A549 (cell line): ENCODE data around the gene GON7. TPM values are rescaled to one million over a fixed set of nuclear protein-coding genes. Genes with fewer than 3 reads are reported as not detected.

ENCODE experiments used
- polyA plus RNA-seq, 4 experiments: library from polyadenylated mRNA; depleted of rRNA in 3 of 4; stranded (reverse); fragments of >200 nt; fragmentation: RNase III in 1 of 4; extraction: RNeasy Plus Mini Kit Qiagen cat#74134 plus additional on column Dnase treatment in 1 of 4; gene quantifications; 2 replicates in 3 of 4; 3 replicates in 1 of 4; pipeline ENCODE4 v1.2.3, GENCODE V29; 2011 to 2017

The GON7 gene
- polyA plus RNA-seq, 2 of the 4 experiments (the other 2 are of a cell fraction) = 19.2 to 22.1 TPM

Other genes starting within 250 kb of the GON7 start
- 47.0 and 59.1 TPM in 2 replicates for gene ITPK1, start 91.1 kb downstream of the GON7 start, polyA plus RNA-seq (2011; rRNA removed)
- 42.7 to 46.2 TPM (median 42.9 TPM) in 3 replicates for gene ITPK1, start 91.1 kb downstream of the GON7 start, polyA plus RNA-seq (2017; fragmentation: RNase III; extraction: RNeasy Plus Mini Kit Qiagen cat#74134 plus additional on column Dnase treatment)
- gene MOAP1, start 22.2 kb downstream of the GON7 start, polyA plus RNA-seq (2011; rRNA removed) = 18.0 and 23.9 TPM in 2 replicates
- gene MOAP1, start 22.2 kb downstream of the GON7 start, polyA plus RNA-seq (2017; fragmentation: RNase III; extraction: RNeasy Plus Mini Kit Qiagen cat#74134 plus additional on column Dnase treatment) = 11.0 to 13.5 TPM (median 13.3 TPM) in 3 replicates
- gene LYSET, start 21.7 kb downstream of the GON7 start, polyA plus RNA-seq (2011; rRNA removed) = 34.5 and 37.0 TPM in 2 replicates
- 27.0 to 31.3 TPM (median 29.9 TPM) in 3 replicates for gene LYSET, start 21.7 kb downstream of the GON7 start, polyA plus RNA-seq (2017; fragmentation: RNase III; extraction: RNeasy Plus Mini Kit Qiagen cat#74134 plus additional on column Dnase treatment)
- 35.0 and 40.4 TPM in 2 replicates for gene UBR7, start 191 bp upstream of the GON7 start, polyA plus RNA-seq (2011; rRNA removed)
- gene UBR7, start 191 bp upstream of the GON7 start, polyA plus RNA-seq (2017; fragmentation: RNase III; extraction: RNeasy Plus Mini Kit Qiagen cat#74134 plus additional on column Dnase treatment) = 33.7 to 37.0 TPM (median 34.3 TPM) in 3 replicates
- gene BTBD7, start 126.0 kb upstream of the GON7 start, polyA plus RNA-seq (2011; rRNA removed) = 17.4 and 18.9 TPM in 2 replicates
- 11.1 to 11.5 TPM (median 11.4 TPM) in 3 replicates for gene BTBD7, start 126.0 kb upstream of the GON7 start, polyA plus RNA-seq (2017; fragmentation: RNase III; extraction: RNeasy Plus Mini Kit Qiagen cat#74134 plus additional on column Dnase treatment)
- not detected in 2 replicates for gene COX8C, start 140.1 kb upstream of the GON7 start, polyA plus RNA-seq (2011; rRNA removed)
- not detected in 3 replicates for gene COX8C, start 140.1 kb upstream of the GON7 start, polyA plus RNA-seq (2017; fragmentation: RNase III; extraction: RNeasy Plus Mini Kit Qiagen cat#74134 plus additional on column Dnase treatment)
- gene UNC79, start 223.9 kb upstream of the GON7 start, polyA plus RNA-seq (2011; rRNA removed) = 0.01 TPM in 2 replicates
- 0.01 TPM in 3 replicates for gene UNC79, start 223.9 kb upstream of the GON7 start, polyA plus RNA-seq (2017; fragmentation: RNase III; extraction: RNeasy Plus Mini Kit Qiagen cat#74134 plus additional on column Dnase treatment)